HepG2 (cell line): ENCODE data around the gene HPS6. TPM values are rescaled to one million over a fixed set of nuclear protein-coding genes. Genes with fewer than 3 reads are reported as not detected.
A peak's percentile ranks its signal among the peaks of the same experiment; 100 is the strongest.

Experiments used
- CEBPB ChIP-seq: IDR thresholded peaks from 2 replicates; pipeline ENCODE4 v1.6.1; 2011; ENCODE audit warnings: low read depth, low read length, improper control_type of control experiment, borderline replicate concordance
- GABPA ChIP-seq, 2 experiments: IDR thresholded peaks; 2 replicates each; pipeline ENCODE4 v1.6.1; 2011 to 2016; ENCODE audit warnings: low read depth in 2 of 2, low read length in 1 of 2, missing biosample characterization in 1 of 2, missing genetic modification characterization in 1 of 2
- GLI4 ChIP-seq: sonication (generic); formaldehyde crosslinking; IDR thresholded peaks from 2 replicates; pipeline ENCODE4 v1.5.1; 2020; ENCODE audit warnings: missing genetic modification reagents, mild to moderate bottlenecking, moderate library complexity, borderline replicate concordance
- GLMP ChIP-seq: sonication (generic); formaldehyde crosslinking; IDR thresholded peaks from 2 replicates; pipeline ENCODE4 v1.9.0; 2021; ENCODE audit warnings: missing genetic modification reagents, mild to moderate bottlenecking, borderline replicate concordance
- HOXA7 ChIP-seq: sonication (generic); formaldehyde crosslinking; IDR thresholded peaks from 2 replicates; pipeline ENCODE4 v1.8.1; 2022; ENCODE audit warnings: mild to moderate bottlenecking, missing genetic modification reagents, moderate library complexity
- KIAA2018 ChIP-seq: sonication (generic); formaldehyde crosslinking; IDR thresholded peaks from 2 replicates; pipeline ENCODE4 v1.5.0; 2020; ENCODE audit warnings: mild to moderate bottlenecking, missing genetic modification reagents, borderline replicate concordance
- NFE2L2 ChIP-seq: fragments of 150-350 bp; IDR thresholded peaks from 2 replicates; pipeline ENCODE4 v1.6.1; 2014; ENCODE audit warnings: low read length
- RBM39 ChIP-seq: fragments of 200-400 bp; formaldehyde crosslinking; IDR thresholded peaks from one replicate; pipeline ENCODE4 v1.6.1; 2018; ENCODE audit warnings: antibody characterized with exemption, mild to moderate bottlenecking, low read depth, low read length; ENCODE audit not compliant: poor library complexity, severe bottlenecking
- ZBTB34 ChIP-seq: sonication (generic); formaldehyde crosslinking; IDR thresholded peaks from 2 replicates; pipeline ENCODE4 v1.8.0; 2022; ENCODE audit warnings: mild to moderate bottlenecking, missing genetic modification reagents
- ZFP1 ChIP-seq: IDR thresholded peaks from 2 replicates; pipeline ENCODE4 v1.6.1; 2016
- ZMYM4 ChIP-seq: sonication (generic); formaldehyde crosslinking; IDR thresholded peaks from 2 replicates; pipeline ENCODE4 v1.8.1; 2023; ENCODE audit warnings: mild to moderate bottlenecking, missing genetic modification reagents
- ZNF790 ChIP-seq: sonication (generic); formaldehyde crosslinking; IDR thresholded peaks from 2 replicates; pipeline ENCODE4 v1.8.0; 2022; ENCODE audit warnings: missing genetic modification reagents, mild to moderate bottlenecking, borderline replicate concordance
- polyA plus RNA-seq, 8 experiments: library from polyadenylated mRNA; depleted of rRNA in 3 of 8; stranded (reverse) in 7 of 8; unstranded in 1 of 8; fragments of >200 nt; fragmentation: Illumina TruSeq in 4 of 8; extraction: Trizol in 4 of 8; gene quantifications; 2 replicates each; pipeline versions ENCODE4 v1.2.1 to v1.2.3, GENCODE V29; 2011 to 2016; ENCODE audit warnings: low read depth in 4 of 8, missing spikeins in 1 of 8, mixed read lengths in 1 of 8; ENCODE audit not compliant: insufficient read depth in 1 of 8
- total RNA-seq, 5 experiments: library from RNA; depleted of rRNA; stranded (reverse); fragments of >200 nt; fragmentation: Illumina TruSeq; extraction: Trizol; gene quantifications; 2 replicates each; pipeline ENCODE4 v1.2.3, GENCODE V29; 2016; ENCODE audit warnings: low read depth in 1 of 5
- TF ChIP-seq, protein P1 (sequence below): sonication (generic); formaldehyde crosslinking; IDR thresholded peaks from 2 replicates; pipeline ENCODE4 v1.4.0; 2020; ENCODE audit warnings: mild to moderate bottlenecking, missing genetic modification reagents

The HPS6 gene
- total and polyA plus RNA-seq, 2 of the 13 experiments (the other 11 are each of a cell fraction or from before 2014, with no cell fraction given) = 2.9 to 14.9 TPM

DNA sequence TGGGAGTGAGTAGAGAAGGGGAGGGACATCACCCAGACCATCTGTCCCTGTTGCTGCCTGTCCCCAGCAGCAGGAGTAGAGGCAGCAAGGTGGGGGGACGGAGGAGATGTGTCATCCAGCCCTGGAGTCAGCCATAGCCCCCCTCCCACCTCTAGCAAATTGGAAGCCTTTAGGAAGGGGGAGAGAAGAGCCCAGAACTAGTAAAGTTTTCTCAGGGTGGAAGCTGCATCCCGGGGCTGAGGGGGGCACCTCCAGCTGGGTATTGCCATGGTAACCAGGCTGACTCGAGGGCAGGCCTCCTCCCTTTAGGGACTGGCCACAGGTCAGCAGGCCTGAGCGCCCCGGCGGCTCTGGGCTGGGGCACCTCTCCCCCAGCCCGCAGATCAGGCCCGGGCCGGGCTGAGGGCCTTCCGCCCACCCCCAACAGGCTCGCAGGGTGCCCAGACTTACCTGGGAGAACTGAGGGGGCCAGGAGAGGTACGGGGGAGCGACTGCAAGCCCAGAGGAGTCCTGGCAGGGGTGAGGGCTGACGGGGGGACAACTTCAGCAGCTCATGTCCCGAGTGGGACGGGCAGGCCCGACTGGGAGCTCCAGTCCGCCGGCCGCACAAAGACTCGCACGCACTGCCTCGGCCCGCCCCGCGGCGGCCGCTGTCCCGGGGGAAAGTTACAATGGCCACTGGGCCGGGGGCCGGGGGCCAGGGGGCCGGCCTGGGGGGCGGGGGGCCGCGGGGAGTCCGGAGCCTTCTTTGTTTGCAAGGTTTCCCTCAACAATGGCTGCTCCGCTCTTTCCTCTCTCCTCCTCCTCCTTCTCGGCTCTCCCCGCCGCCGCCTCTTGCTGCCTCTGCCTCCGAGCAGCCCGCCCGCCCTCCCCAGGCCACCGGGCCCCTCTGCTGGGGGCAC lies 49.1 kb downstream of the HPS6 start (continued):
- TF ChIP-seq KIAA2018 (CRISPR knock-in tag) (no peak), HOXA7 (CRISPR knock-in tag) (no peak), ZBTB34 (CRISPR knock-in tag) (no peak), GLMP (CRISPR knock-in tag) (no peak), GABPA (IDR thresholded peaks at IDR 0.05; ENCODE audit: low read depth, low read length) (no peak), GABPA (CRISPR knock-in tag; IDR thresholded peaks at IDR 0.05; ENCODE audit: low read depth) (no peak), ZMYM4 (CRISPR knock-in tag) (no peak), GLI4 (CRISPR knock-in tag) (no peak), NFE2L2 (no peak), RBM39 (no peak), ZFP1 (CRISPR knock-in tag) (no peak), CEBPB (no peak), ZNF790 (no peak)
- TF ChIP-seq, protein P1, sequence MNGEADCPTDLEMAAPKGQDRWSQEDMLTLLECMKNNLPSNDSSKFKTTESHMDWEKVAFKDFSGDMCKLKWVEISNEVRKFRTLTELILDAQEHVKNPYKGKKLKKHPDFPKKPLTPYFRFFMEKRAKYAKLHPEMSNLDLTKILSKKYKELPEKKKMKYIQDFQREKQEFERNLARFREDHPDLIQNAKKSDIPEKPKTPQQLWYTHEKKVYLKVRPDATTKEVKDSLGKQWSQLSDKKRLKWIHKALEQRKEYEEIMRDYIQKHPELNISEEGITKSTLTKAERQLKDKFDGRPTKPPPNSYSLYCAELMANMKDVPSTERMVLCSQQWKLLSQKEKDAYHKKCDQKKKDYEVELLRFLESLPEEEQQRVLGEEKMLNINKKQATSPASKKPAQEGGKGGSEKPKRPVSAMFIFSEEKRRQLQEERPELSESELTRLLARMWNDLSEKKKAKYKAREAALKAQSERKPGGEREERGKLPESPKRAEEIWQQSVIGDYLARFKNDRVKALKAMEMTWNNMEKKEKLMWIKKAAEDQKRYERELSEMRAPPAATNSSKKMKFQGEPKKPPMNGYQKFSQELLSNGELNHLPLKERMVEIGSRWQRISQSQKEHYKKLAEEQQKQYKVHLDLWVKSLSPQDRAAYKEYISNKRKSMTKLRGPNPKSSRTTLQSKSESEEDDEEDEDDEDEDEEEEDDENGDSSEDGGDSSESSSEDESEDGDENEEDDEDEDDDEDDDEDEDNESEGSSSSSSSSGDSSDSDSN (CRISPR knock-in tag) = peak; percentile 42; the same call in 1 of the 2 replicates
